ENCODE results near the gene NYAP2.

NYAP2 gene

DNA sequence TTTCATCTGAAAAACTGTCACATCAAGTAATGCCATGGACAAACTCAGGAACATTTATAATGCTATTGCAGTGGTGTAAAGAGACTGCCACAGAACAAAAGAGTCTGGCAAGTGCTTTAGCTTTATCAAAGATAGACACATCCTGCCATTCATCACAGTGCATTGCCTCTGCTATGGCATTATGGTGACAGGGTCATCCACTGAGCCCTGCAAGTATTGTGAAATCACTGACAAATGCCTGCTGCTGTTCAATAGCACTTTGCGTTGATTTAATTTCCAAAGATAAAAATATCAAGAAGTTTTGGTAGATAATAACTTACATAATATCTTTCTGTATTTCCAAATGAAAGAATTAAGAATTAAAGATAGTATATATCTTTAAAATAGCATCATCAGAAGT is 38.7 kb downstream of the NYAP2 start:
- TF ChIP-seq EP300 (IDR thresholded peaks at IDR 0.05; ENCODE audit: borderline replicate concordance) (no peak), TCF12 (IDR thresholded peaks at IDR 0.05; ENCODE audit: low read depth) (no peak), YY1 (IDR thresholded peaks at IDR 0.05; ENCODE audit: low read depth) (no peak), RAD21 (IDR thresholded peaks at IDR 0.05; ENCODE audit: low read depth) (no peak)
- TF ChIP-seq, protein P1, sequence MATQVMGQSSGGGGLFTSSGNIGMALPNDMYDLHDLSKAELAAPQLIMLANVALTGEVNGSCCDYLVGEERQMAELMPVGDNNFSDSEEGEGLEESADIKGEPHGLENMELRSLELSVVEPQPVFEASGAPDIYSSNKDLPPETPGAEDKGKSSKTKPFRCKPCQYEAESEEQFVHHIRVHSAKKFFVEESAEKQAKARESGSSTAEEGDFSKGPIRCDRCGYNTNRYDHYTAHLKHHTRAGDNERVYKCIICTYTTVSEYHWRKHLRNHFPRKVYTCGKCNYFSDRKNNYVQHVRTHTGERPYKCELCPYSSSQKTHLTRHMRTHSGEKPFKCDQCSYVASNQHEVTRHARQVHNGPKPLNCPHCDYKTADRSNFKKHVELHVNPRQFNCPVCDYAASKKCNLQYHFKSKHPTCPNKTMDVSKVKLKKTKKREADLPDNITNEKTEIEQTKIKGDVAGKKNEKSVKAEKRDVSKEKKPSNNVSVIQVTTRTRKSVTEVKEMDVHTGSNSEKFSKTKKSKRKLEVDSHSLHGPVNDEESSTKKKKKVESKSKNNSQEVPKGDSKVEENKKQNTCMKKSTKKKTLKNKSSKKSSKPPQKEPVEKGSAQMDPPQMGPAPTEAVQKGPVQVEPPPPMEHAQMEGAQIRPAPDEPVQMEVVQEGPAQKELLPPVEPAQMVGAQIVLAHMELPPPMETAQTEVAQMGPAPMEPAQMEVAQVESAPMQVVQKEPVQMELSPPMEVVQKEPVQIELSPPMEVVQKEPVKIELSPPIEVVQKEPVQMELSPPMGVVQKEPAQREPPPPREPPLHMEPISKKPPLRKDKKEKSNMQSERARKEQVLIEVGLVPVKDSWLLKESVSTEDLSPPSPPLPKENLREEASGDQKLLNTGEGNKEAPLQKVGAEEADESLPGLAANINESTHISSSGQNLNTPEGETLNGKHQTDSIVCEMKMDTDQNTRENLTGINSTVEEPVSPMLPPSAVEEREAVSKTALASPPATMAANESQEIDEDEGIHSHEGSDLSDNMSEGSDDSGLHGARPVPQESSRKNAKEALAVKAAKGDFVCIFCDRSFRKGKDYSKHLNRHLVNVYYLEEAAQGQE (IDR thresholded peaks at IDR 0.05; ENCODE audit: low read depth), result no peak
- TF ChIP-seq, protein P2, sequence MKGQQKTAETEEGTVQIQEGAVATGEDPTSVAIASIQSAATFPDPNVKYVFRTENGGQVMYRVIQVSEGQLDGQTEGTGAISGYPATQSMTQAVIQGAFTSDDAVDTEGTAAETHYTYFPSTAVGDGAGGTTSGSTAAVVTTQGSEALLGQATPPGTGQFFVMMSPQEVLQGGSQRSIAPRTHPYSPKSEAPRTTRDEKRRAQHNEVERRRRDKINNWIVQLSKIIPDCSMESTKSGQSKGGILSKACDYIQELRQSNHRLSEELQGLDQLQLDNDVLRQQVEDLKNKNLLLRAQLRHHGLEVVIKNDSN (IDR thresholded peaks at IDR 0.05), result no peak

DNA sequence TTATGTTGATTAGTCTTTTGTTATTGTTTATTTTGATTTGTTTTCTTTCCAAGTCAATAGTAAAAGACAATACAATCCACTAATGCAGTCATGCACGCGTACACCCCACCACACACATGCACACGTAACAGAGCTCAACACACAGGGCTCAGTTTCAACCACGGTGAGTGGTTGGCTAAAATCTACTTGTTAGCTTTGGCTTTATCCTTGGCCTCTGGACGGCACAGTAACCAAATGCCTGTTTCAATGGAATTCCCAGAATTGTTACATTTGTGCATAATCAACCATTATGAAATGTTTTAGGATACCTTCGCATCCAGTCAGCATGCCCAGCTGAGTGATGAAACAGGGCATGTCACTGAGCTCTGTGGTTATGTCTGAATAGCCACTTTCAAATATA is 53.2 kb downstream of the NYAP2 start:
- 0 out of 2 replicates have a peak, but pooled peaks have one; percentile 6 for TF ChIP-seq TEAD4 (IDR thresholded peaks at IDR 0.05)
- TF ChIP-seq TAF1 (IDR thresholded peaks at IDR 0.05; ENCODE audit: low read depth), result no peak

DNA sequence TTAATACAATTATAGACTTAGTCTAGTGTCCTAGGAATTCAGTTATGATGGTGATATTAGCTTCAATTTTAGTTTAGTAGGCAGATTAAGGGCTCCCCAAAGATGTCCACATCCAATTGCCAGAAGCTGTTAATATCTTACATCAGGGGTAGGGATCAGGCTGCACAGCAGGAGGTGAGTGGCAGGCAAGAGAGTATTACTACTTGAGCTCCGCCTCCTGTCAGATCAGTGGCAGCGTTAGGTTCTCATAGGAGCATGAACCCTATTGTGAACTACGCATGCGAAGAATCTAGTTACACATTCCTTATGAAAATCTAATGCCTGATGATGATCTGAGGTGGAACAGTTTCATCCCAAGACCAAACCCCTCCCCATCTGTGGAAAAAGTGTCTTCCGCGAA is 54.9 kb downstream of the NYAP2 start:
- TF ChIP-seq EP300 (IDR thresholded peaks at IDR 0.05; ENCODE audit: borderline replicate concordance), result no peak
- TF ChIP-seq EGR1 (IDR thresholded peaks at IDR 0.05), result no peak
- TF ChIP-seq YY1 (IDR thresholded peaks at IDR 0.05; ENCODE audit: low read depth), result no peak
- TF ChIP-seq NFIC (IDR thresholded peaks at IDR 0.05), result no peak
- TF ChIP-seq ZBTB7A (IDR thresholded peaks at IDR 0.05; ENCODE audit: low read depth), result no peak
- no peak for TF ChIP-seq TEAD4 (IDR thresholded peaks at IDR 0.05)
- TF ChIP-seq CREB1 (IDR thresholded peaks at IDR 0.05; ENCODE audit: low read depth), result no peak
- TF ChIP-seq, protein P3, sequence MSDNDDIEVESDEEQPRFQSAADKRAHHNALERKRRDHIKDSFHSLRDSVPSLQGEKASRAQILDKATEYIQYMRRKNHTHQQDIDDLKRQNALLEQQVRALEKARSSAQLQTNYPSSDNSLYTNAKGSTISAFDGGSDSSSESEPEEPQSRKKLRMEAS (IDR thresholded peaks at IDR 0.05), result no peak
- TF ChIP-seq TCF12 (IDR thresholded peaks at IDR 0.05; ENCODE audit: low read depth), result no peak
- no peak for TF ChIP-seq TAF1 (IDR thresholded peaks at IDR 0.05; ENCODE audit: low read depth)
- TF ChIP-seq FOXM1 (IDR thresholded peaks at IDR 0.05; ENCODE audit: borderline replicate concordance, low read depth), result no peak
- TF ChIP-seq, protein P2 (IDR thresholded peaks at IDR 0.05), result no peak

DNA sequence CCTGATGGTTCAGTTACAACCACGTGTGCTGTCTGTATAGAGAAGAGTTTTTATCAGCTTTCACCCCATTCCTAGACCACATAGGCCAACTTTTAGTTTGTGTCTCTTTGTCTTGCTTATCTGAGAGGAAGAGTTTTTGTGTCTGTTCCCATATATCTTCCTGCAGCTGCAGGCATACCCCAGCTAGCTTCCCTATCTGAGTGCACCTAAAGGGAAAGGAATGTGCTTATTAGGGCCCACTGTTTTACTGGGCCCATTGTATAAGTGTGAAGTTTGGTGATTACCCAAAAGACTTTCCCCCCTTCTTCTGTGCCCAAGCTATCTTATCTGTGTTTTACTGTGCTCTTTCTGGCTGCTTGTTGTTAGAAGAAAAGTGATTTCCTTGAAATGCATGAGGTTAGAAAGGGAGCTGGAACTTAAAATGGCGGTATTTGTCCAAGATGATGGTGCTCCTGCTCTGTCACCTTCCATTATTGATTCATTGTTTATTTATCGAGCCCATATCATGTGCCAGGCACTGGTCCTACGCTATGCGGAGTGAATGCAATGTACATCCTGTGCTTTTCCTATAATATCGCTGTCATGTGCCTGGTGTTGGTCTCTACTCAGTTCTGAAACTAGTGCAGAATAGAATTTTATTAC is 57.2 kb downstream of the NYAP2 start:
- no peak for TF ChIP-seq YY1 (IDR thresholded peaks at IDR 0.05; ENCODE audit: low read depth)
- no peak for TF ChIP-seq NFIC (IDR thresholded peaks at IDR 0.05)
- TF ChIP-seq FOXM1 (IDR thresholded peaks at IDR 0.05; ENCODE audit: borderline replicate concordance, low read depth), result no peak
- no peak for TF ChIP-seq TAF1 (IDR thresholded peaks at IDR 0.05; ENCODE audit: low read depth)
- TF ChIP-seq, protein P3 (IDR thresholded peaks at IDR 0.05), result no peak
- no peak for TF ChIP-seq CREB1 (IDR thresholded peaks at IDR 0.05; ENCODE audit: low read depth)
- no peak for TF ChIP-seq TEAD4 (IDR thresholded peaks at IDR 0.05)
- TF ChIP-seq, protein P2 (IDR thresholded peaks at IDR 0.05), result no peak
- no peak for TF ChIP-seq EP300 (IDR thresholded peaks at IDR 0.05; ENCODE audit: borderline replicate concordance)
- no peak for TF ChIP-seq ZBTB7A (IDR thresholded peaks at IDR 0.05; ENCODE audit: low read depth)
- no peak for TF ChIP-seq EGR1 (IDR thresholded peaks at IDR 0.05)
- TF ChIP-seq RAD21 (IDR thresholded peaks at IDR 0.05; ENCODE audit: low read depth), result no peak
- TF ChIP-seq, protein P1 (IDR thresholded peaks at IDR 0.05; ENCODE audit: low read depth), result no peak
- TF ChIP-seq TCF12 (IDR thresholded peaks at IDR 0.05; ENCODE audit: low read depth), result no peak
- TF ChIP-seq CEBPB (IDR thresholded peaks at IDR 0.05), result no peak

DNA sequence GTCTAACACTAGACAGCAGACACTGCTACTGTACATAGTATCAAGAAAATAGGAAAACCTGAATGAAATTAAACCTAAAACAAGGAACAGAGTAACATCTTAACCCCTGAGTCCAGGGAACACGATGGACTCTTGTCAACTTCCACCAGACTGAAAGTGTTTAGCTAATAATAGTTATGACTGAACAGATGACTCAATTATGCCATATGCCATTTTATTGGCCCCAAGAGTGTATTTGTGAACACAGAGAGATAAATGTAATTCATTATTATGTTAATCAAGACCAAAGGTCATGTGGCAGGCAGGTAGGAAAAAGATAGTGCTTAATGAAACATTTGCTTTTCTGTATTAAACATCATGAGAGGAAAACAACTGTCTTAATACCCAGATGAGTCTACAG is 58.0 kb downstream of the NYAP2 start:
- TF ChIP-seq RAD21 (IDR thresholded peaks at IDR 0.05; ENCODE audit: low read depth) (no peak), EP300 (IDR thresholded peaks at IDR 0.05; ENCODE audit: borderline replicate concordance) (no peak), CREB1 (IDR thresholded peaks at IDR 0.05; ENCODE audit: low read depth) (no peak)
- TF ChIP-seq, protein P2 (IDR thresholded peaks at IDR 0.05), result no peak

All from Ishikawa (cell line).